Measurements from ENCODE around the gene KDF1. TPM values are rescaled to one million over a fixed set of nuclear protein-coding genes. Genes with fewer than 3 reads are reported as not detected.

Gene KDF1
- total and polyA plus RNA-seq, 2 of the 13 experiments (the other 11 are each of a cell fraction or from before 2014, with no cell fraction given) = 1.9 to 4.9 TPM

- DNase-seq (ENCODE audit: low spot score) = peak; percentile 82
- peak; percentile 55 for ATAC-seq
- peak in 1 of 2 experiments; percentile 43; a peak in 1 of 4 replicates for TF ChIP-seq ATF4 (CRISPR knock-in tag; IDR thresholded peaks at IDR 0.05)
- peak; percentile 95 for TF ChIP-seq TEAD3 (CRISPR knock-in tag; optimal IDR thresholded peaks at IDR 0.05; ENCODE audit: borderline replicate concordance)
- TF ChIP-seq ZNF674 (CRISPR knock-in tag; IDR thresholded peaks at IDR 0.05; ENCODE audit: low read depth) = no peak
- peak in 1 of 2 experiments; percentile 71; a peak in 1 of 4 replicates for TF ChIP-seq EP300 (IDR thresholded peaks at IDR 0.05; ENCODE audit: low read depth in 2 of 2, low read length in 2 of 2)
- TF ChIP-seq EP300 (CRISPR knock-in tag; IDR thresholded peaks at IDR 0.05; ENCODE audit: borderline replicate concordance) = peak; percentile 23; the same call in 1 of the 2 replicates
- peak; percentile 80 for TF ChIP-seq RARA (CRISPR knock-in tag; IDR thresholded peaks at IDR 0.05)
- TF ChIP-seq GATA4 (IDR thresholded peaks at IDR 0.05; ENCODE audit: borderline replicate concordance, low read depth) = no peak
- TF ChIP-seq ZEB1 (IDR thresholded peaks at IDR 0.05; ENCODE audit: insufficient replicate concordance, low read depth) = peak; percentile 68
- no peak for TF ChIP-seq ZNF3 (CRISPR knock-in tag; IDR thresholded peaks at IDR 0.05)
- TF ChIP-seq THAP8 (CRISPR knock-in tag; IDR thresholded peaks at IDR 0.05; ENCODE audit: borderline replicate concordance) = no peak
- peak; percentile 71 for TF ChIP-seq ZNF614 (CRISPR knock-in tag; IDR thresholded peaks at IDR 0.05; ENCODE audit: borderline replicate concordance)
- TF ChIP-seq MED1 (CRISPR knock-in tag; IDR thresholded peaks at IDR 0.05) = peak; percentile 93
- TF ChIP-seq HOMEZ (CRISPR knock-in tag; IDR thresholded peaks at IDR 0.05; ENCODE audit: low read depth) = 0 out of 2 replicates have a peak, but pooled peaks have one; percentile 31
- TF ChIP-seq ZNF547 (CRISPR knock-in tag; IDR thresholded peaks at IDR 0.05) = no peak
- no peak for TF ChIP-seq GLMP (CRISPR knock-in tag; IDR thresholded peaks at IDR 0.05; ENCODE audit: borderline replicate concordance)
- 0 out of 2 replicates have a peak, but pooled peaks have one; percentile 15 for TF ChIP-seq MIER2 (CRISPR knock-in tag; IDR thresholded peaks at IDR 0.05)
- peak; percentile 42; the same call in 1 of the 2 replicates for TF ChIP-seq ZNF317 (CRISPR knock-in tag; IDR thresholded peaks at IDR 0.05)
- peak; percentile 75; the same call in 1 of the 2 replicates for TF ChIP-seq MIER3 (CRISPR knock-in tag; IDR thresholded peaks at IDR 0.05; ENCODE audit: borderline replicate concordance)
- peak in 1 of 2 experiments; percentile 27; a peak in 1 of 4 replicates for TF ChIP-seq HMGXB4 (CRISPR knock-in tag; IDR thresholded peaks at IDR 0.05; ENCODE audit: borderline replicate concordance in 1 of 2, low read depth in 1 of 2)
Observed at GRCh38 chr1:26961826-26962225, 1.6 kb upstream of the KDF1 start.

More at GRCh38 chr1:26961826-26962225, 1.6 kb upstream of the KDF1 start:
- no peak overlapping the region for H3K27ac ChIP-seq (ENCODE audit: extremely low read length, insufficient read depth, low read length)
- H3K4me3 ChIP-seq (replicated peaks in 1 of 3; ENCODE audit: insufficient read depth in 1 of 3, low read depth in 2 of 3, low read length in 3 of 3) = no peak overlapping the region
- POLR2A ChIA-PET = interaction anchor here (0.9 to 5.3 kb wide), 10 partner anchors 15 to 97 kb away, joined by 3 to 63 read pairs (median 7); partner anchors contain the start of genes GPATCH3, GPN2, NR0B2 and TRNP1
- CTCF ChIA-PET (ENCODE audit: low intra/inter-chr PET ratio, low total read pairs) = no interaction called here
- BruUV-seq (replicated peaks) = no TSS peak
- no peaks in the 10 kb centered on the region for H4K20me1 ChIP-seq (ENCODE audit: insufficient read depth, low read length)
- H2AFZ ChIP-seq (ENCODE audit: low read length) = no peak overlapping the region
- 0% methylated on average over 3 of the region's 3 CpGs for WGBS (ENCODE audit: low lambda C conversion rate)
- peaks cover 84% of the 10 kb centered on the region for H3K4me1 ChIP-seq (ENCODE audit: insufficient read depth, low read length)
- peak overlapping the region; percentile 76 for H3K4me2 ChIP-seq (ENCODE audit: low read depth, low read length)
- no peaks in the 10 kb centered on the region for H3K36me3 ChIP-seq (replicated peaks in 1 of 2; ENCODE audit: control insufficient read depth in 1 of 2, insufficient read depth in 2 of 2, low read length in 2 of 2)
- H3K9me3 ChIP-seq (ENCODE audit: low read length) = no peaks in the 10 kb centered on the region
- no peaks in the 10 kb centered on the region; a peak in 1 of 5 replicates for H3K27me3 ChIP-seq (ENCODE audit: control insufficient read depth in 1 of 2, insufficient read depth in 2 of 2, low read length in 2 of 2)
- no peak for FAIRE-seq
- no peak overlapping the region for H3K9ac ChIP-seq (ENCODE audit: insufficient read depth, low read depth, low read length)
- intact Hi-C loops (cut with micrococcal nuclease; ENCODE audit: unreplicated experiment) = loop anchor here (10.0 kb wide), 2 partner anchors 83 to 133 kb away; no protein-coding TSS in a partner anchor
- no peaks in the 10 kb centered on the region for H3K79me2 ChIP-seq (ENCODE audit: insufficient read depth, low read length)
- in situ Hi-C loops (cut with HindIII; ENCODE audit: extremely low pct_ligation_motif_present, low pct_unique_long_range_greater_than_20kb) = loop anchor here (5.0 kb wide), 1 partner anchor 35 kb away; no protein-coding TSS in a partner anchor
